CD4-positive, alpha-beta T cell treated with Interleukin-2 at 100 ng/mL for 4 hours (primary cell): ENCODE results near the gene MACROD2.

Source experiments
- DNase-seq: peaks from one replicate; pipeline ENCODE4 v3.0.0-alpha.2; 2020; ENCODE audit warnings: low spot score

MACROD2 gene

GRCh38 chr20:15913391-15914025, 1918.2 kb downstream of the MACROD2 start:
- DNase-seq: no peak

- DNase-seq: no peak
Measured at GRCh38 chr20:15916623-15917022, 1921.3 kb downstream of the MACROD2 start.

DNA sequence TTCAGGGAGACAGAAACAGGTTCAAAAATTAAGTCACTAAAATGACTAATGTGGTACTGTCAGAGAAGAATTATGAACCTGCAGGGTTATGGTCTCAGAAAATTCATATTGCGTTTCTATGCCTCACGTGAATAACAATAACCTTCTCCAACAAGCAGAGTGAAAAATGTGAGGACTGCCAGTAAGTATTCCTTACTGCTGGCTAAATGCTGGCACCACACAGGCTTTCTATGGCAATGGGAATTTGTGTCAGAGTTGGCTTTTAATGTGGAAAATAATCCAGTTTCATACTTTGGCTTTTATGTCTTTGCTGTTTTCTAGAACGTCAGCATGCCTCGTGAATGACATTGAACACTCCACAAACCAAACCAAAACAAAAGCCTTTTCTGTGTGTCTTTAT, 1922.0 kb downstream of the MACROD2 start:
- DNase-seq: no peak

DNA sequence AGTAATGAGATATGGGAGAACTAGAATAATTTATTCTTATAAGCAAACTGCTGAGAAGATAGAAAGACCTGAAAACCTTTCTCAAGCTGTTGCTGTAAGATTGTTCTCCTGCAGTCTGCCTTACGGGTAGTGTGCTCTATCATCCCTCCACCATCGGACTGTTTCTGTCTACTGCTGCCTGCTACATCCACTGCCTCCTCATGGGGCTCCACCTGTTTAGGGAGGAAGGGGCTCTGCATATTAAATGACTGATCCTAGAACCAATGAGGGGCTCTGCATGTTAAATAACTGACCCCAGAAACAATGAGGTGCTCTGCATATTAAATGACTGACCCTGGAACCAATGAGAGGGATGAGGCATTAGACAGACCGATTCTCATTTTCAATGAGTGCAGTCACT, 1923.3 kb downstream of the MACROD2 start:
- DNase-seq: no peak

DNA sequence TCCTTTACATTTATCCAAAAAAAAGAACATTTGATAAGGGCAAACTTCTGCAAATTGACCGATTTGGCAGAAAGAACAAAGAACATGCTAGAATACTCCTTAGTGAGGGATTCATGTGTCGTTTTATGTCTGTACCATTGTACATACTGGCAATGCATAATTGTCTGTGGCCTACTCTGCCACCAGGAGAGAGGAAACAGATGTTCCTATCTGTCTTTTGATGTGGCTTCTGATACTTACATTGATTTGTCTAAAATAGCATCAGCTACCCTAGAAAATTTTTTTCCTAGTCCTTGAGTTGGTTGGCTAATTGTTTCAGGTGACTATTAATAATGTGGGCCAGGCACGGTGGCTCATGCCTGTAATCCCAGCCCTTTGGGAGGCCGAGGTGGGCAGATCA, 1923.8 kb downstream of the MACROD2 start:
- DNase-seq: no peak

DNA sequence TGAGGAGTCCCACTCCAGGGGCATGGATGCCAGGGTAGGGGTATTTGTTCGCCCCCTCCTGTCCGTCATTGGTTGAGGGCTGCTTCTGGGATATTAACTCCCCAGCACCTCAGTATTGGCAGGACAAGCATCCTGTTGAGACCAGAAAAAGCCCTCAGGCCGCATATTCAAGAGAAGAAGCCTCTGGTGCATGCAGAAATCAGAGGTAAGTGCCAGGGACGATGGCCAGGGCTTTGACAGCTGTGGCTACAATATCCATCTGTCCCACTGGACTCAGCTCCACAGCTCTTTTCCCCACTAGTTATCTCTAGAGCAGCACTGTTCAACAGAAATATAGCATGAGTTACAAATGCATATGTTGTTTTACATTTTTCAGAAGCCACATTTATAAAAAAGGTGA, 1926.6 kb downstream of the MACROD2 start:
- no peak for DNase-seq

DNA sequence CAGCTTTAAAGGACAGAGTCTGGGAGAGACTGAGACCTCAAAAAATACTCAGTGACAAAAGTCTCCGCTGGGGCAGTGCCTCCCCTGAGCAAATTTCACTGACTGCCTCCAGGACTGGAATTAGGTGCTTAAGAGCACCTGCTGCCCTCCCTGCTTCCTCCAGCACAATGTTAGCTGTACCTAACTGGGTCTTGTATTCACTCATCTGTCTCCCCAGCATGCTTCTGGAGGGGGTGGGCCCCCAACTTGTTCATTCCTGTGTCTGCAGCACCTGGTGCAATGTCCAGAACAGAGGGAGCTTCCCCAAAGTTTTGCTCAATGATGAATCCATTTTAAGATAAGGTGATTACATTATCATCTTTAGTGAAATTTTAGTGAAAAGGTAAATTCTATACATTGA, 1927.2 kb downstream of the MACROD2 start:
- DNase-seq: no peak

DNA sequence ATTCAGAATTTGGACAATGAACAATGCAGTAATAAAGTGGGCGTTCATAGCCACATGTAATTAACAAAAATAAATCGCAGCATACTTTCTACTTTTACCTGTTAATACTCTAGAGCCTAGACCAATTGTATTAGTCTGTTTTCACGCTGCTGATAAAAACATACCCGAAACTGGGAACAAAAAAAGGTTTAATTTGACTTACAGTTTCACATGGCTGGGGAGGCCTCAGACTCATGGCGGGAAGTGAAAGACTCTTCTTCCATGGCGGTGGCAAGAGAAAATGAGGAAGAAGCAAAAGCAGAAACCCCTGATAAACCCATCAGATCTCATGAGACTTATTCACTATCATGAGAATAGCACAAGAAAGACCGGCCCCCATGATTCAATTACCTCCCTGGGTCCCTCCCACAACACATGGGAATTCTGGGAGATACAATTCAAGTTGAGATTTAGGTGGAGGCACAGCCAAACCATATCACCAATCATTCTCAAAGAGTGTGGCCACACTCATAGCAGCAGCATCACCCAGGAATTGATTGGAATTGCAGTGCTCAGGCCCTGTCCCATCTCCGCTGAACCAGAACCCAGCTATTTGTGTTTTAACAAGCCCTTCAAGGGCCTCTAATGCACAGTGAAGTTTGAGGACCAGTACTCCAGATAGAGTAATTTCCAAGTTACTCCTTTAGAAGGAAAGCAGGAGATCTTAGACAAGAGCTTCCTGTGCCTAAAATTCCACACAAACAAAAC, 1927.9 kb downstream of the MACROD2 start:
- DNase-seq: no peak

DNA sequence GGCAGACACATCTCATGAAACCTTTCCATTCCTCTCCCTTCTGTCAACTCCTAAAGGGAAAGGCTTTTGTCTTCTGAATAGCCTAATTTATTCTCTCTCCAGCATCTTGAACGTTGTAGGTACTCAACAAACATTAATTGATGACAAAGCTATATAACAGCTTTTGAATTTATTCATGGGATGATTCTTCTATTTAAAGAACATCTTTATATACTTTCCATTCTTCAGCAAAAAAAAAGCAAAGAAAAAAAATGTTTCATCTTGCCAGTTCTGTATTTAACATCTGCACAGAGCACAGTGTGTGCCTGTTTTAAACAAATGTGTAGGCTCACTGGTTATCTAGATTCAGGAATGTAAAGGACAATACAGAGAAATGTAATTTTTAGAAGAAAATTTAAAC, 1929.2 kb downstream of the MACROD2 start:
- no peak for DNase-seq

GRCh38 chr20:15925376-15925775, 1930.1 kb downstream of the MACROD2 start:
- DNase-seq: no peak

- DNase-seq: no peak
Measured at GRCh38 chr20:15927893-15928650, 1932.8 kb downstream of the MACROD2 start.

- no peak for DNase-seq
Measured at GRCh38 chr20:15928946-15929345, 1933.6 kb downstream of the MACROD2 start.

DNA sequence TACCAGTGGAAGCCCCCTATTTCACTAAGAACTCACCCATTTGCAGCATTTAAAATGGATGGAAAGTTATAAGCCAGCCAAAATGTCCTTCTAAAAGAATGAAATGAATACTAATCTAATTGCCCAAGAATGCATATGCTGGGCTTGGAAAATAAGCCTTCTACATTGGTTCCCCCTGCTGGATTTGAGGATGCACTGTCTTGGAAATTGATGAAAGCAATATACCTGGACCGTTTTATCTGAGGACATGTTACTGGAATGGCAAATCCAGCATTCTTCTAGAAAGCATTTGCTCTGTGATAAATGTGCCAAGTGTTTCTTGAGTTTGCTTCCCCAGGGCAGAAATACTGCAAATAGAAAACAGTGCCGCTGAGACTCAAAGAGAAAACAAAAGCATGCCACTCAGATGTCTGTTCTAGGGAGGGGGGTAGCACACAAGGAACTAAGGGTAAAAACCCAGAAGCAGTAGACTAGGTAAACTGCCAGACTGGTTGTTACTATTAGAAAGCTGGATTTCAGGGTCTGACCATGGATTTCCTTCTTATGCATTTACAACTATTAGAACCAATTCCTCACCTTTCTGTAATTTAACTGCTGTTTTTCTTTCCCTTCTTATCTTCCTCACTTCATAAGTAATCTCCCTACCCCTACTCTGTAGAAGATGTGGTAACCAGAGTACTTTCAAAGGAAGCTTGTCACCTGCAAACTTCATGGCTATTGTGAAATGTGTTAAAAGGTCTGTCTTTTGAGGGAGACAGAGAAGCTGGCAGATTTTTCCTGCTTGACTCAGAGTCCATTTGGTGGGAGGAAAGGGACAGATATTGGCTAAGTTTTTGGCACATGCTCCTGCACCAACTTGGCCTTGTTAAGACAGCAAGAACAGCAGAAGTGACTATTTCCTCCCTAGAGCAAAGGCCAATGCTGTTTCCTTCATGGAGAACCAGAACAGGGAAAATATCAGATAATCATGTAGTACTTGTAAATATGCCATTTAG, 1935.3 kb downstream of the MACROD2 start:
- no peak for DNase-seq

- no peak for DNase-seq
Measured at GRCh38 chr20:15931897-15932296, 1936.6 kb downstream of the MACROD2 start.

DNA sequence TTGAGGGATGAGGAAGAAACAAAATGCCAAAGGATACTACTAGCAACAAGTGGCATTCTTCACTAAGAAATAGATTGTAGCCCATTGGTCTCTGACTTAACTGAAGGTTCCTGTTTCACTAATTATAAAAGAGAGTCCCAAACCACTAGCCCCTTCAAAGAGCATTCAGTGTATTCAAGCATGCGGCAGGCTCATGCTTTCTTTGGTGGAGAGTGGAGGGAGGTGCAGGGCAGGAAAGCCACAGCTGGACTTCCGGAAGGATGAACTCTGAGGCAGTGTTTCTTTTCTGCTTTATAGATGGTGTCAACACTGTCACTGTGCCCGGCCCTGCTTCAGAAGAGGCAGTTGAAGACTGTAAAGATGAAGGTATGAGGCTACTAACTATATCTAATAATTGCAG, 1941.9 kb downstream of the MACROD2 start:
- no peak for DNase-seq

- no peak for DNase-seq
Measured at GRCh38 chr20:15938847-15939246, 1943.5 kb downstream of the MACROD2 start.

- DNase-seq: no peak
Measured at GRCh38 chr20:15940127-15940526, 1944.8 kb downstream of the MACROD2 start.

DNA sequence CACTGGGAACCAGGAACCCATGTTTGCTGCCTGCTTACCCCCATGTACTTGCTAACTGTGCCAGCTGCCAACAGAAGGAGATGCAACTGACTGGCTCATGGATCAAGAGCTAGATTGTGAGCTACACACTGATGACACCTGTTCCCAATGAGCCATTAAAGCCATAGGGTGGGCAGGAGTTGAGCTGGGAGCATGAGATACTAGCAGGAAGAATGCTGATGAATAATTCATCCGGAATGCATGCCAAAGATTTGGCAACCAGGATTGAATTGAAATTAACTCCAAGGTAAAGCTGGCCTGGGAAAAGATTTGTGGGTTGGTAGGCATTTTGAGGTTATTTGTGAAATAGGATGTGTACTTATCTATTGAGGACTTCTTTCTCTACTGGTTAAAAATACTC, 1946.8 kb downstream of the MACROD2 start:
- DNase-seq: no peak

GRCh38 chr20:15945289-15945688, 1950.0 kb downstream of the MACROD2 start:
- no peak for DNase-seq

- no peak for DNase-seq
Measured at GRCh38 chr20:15949391-15949790, 1954.1 kb downstream of the MACROD2 start.

DNA sequence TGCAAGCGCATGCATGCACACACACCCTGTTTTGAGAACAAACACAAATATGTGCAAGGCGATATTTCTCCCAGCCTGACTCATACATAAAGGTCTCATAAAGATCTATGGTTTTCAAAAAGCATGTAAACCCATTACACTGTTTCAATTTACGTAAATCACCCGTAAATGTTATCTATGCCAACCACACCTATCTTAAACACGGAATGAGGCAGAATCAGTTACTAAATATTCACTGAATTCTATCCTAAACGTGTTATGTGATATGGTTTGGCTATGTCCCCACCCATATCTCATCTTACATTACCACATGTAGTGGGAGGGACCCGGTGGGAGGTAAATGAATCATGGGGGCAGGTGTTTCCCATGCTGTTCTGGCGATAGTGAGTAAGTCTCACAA, 1956.3 kb downstream of the MACROD2 start:
- DNase-seq: no peak

DNA sequence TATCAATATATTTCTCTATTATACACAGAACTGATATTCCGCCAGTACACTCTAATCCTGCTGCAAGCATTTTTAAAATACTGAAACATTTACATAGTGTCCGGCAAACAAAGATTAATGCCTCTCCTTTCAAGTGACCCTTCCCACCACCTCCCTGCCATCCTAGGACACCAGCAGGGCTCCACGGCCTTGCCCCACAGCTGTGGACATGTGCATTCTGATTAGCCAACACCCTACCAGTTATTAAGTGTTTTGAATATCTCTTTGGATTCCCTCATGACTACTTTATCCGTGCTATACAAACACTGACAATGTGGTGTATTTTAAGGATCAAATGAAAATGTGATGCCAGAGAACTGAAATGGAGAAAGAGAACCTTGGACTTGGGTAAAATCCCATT, 1962.8 kb downstream of the MACROD2 start:
- DNase-seq: no peak
